H4 (cell line): ENCODE data around the gene TRMT10B. TPM values are rescaled to one million over a fixed set of nuclear protein-coding genes. Genes with fewer than 3 reads are reported as not detected.
A peak's percentile ranks its signal among the peaks of the same experiment; 100 is the strongest.

ENCODE experiments used
- DNase-seq: peaks from one replicate; pipeline ENCODE4 v3.0.0-alpha.2; 2015; ENCODE audit warnings: low spot score
- total RNA-seq: library from RNA; depleted of rRNA; stranded (reverse); fragments of >200 nt; shearing (Covaris generic); gene quantifications from 2 replicates; pipeline ENCODE4 v1.2.3, GENCODE V29; 2014; rRNA removed

TRMT10B gene
- 1.3 and 1.5 TPM in 2 replicates for total RNA-seq

GRCh38 chr9:37753489-37754190 is at the start of gene TRMT10B:
TRMT10B (plus strand) TSS chr9:37753805; CDS start chr9:37761932, 8,127 bp downstream.
- DNase-seq = peak; percentile 73

DNA sequence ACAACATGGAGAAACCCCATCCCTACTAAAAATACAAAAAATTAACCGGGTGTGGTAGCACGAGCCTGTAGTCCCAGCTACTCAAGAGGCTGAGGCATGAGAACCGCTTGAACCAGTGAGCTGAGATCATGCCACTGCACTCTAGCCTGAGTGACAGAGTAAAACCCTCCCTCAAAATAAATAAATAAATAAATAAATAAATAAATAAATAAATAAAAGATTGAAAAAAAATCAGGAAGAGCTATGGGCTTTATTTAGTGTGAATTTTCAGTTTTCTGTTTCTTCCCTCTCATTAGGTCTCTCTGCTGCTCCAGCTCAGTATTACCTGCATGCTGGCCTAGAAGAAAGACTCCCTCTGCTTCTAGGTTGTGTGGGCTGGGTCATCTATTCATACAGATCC is 47.8 kb upstream of the TRMT10B start:
- DNase-seq = no peak

DNA sequence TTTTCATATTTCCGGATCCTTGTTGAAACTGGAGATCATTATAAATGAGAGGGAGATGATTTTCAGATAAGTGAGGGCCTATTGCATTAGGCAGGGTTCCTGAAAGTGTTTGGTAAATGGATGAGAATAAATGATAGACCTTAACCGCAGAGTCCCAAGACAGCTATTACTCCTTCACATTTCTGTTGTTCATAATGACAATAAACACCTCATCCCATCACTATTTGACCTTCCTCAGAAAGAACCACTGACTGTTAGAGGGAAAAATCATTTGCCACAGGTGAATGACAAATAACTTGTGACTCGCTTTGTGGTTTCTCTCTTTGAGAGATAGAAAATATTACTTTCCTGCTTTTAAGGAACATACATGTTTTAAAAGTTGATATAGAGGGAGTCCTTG is 47.3 kb upstream of the TRMT10B start:
- no peak for DNase-seq

DNA sequence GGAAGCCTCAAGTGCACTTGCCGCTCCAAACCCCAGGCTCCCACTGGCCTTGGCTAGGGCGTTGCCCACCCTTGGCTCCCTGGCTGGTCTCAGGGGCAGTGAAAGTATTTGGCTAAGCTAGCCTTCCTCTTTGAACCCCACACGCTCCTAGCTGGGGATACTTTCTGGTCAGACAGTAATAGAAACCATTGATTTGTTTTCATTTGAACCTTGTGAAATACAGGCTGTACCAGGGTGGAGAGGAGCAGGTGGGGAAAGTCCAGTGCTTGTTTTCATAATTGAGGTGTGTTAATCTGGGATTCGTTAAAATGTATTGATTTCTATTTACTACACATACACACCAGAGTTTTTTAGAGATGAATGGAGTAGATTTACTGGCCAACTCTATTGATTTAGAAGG is 45.9 kb upstream of the TRMT10B start:
- DNase-seq = no peak

DNA sequence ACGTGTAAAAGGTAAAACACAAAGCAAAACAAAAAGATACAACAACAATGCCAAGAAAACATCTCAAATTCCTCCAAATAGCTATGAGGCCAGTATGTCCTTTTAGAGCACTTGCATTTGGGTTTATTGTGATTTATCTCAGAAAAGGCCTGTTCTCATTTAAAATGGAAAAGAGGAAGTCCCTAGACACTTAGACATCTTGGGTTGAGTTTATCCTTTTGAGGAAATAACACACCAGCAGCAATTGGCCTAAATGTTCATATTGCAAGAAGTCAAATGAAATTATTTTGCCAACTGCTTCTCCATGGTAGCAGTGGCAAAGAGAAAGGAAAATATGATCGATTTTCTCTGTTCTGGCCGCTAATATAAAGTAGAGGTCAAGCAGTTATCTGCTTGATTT is 43.6 kb upstream of the TRMT10B start:
- DNase-seq = no peak

DNA sequence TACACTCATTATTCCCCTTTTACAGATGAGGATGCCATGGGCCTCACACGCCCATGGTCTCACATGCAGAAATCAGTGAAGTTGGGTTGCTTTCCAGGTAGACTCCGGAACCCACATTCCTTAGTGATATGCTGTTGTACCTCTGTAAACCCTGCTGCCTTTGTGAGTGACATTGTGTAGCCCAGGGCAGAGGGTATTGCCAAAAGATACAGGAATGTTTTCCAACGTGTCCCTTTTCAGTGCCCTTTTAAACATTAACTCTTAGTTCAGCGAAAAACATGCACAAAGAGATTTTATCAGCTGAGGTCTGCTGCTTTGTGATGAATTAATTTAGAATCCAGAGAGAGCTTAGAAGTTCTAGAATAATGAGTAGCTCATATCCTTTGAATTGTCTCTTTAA is 38.3 kb upstream of the TRMT10B start:
- DNase-seq = no peak

DNA sequence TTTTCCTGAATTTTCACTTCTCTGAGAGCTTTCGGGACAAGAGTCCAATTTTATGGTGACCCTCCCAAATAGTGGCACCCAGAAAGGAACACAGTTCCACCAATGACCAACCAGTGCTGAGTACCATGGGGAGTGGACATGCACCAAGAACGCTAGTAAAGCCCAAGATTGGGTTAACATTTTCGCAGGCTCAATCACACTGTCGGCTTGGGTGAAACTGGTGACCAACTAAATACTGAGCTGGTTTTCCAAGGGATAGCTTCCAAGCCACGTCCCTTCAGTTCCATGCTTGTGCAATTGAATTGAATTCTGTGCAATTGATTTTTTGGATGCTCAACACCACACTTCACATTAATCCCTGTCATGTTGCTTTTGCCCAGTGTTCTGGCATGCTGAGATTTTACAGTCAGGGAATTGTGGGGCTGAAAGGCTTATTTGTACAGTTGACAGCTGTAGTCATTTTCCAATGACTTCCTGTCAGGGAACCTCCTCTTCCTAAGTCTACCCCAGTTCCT is 37.6 kb upstream of the TRMT10B start:
- DNase-seq = no peak

- no peak for DNase-seq
Measured at GRCh38 chr9:37719526-37719925, 34.1 kb upstream of the TRMT10B start.

GRCh38 chr9:37727013-37727412 is 26.6 kb upstream of the TRMT10B start:
- DNase-seq = no peak

DNA sequence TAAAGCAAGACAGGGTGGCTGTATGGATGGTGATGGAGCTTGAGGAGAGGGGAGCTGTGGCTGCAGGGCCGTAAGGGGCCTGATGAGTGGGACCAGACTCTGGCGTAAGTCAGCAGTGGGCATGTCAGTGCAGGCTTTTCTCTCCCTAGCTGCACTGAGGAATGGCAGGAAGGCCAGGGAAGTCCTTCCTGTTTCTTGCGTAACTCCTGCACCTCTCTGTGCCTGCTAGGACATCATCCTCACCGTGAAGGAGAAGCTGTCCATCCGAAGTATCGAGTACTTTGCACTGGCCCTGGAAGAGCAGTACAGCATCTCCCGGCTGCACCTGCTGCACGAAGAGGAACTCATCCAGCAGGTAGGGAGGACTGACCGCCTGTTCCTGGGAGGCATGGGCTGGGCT is 24.1 kb upstream of the TRMT10B start:
- DNase-seq = no peak

- DNase-seq = no peak
Measured at GRCh38 chr9:37730256-37730655, 23.3 kb upstream of the TRMT10B start.

DNA sequence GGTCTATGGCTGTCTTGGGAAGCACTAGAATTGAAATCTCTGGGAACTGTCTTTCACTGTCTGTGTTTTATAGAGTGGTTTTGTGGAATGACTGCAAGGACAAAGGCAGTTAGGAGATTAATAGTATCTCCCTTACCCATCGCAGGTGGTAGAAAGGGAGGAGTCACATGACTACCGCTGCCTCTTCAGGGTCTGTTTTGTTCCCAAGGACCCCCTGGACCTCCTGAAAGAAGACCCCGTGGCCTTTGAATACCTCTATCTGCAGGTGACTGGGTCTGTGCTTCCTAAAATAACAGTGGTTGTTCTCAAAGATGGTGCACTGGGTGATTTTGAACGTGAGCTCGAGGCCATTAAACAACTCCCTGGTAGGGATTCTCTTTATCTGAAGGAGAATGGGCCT is 22.8 kb upstream of the TRMT10B start:
- no peak for DNase-seq

DNA sequence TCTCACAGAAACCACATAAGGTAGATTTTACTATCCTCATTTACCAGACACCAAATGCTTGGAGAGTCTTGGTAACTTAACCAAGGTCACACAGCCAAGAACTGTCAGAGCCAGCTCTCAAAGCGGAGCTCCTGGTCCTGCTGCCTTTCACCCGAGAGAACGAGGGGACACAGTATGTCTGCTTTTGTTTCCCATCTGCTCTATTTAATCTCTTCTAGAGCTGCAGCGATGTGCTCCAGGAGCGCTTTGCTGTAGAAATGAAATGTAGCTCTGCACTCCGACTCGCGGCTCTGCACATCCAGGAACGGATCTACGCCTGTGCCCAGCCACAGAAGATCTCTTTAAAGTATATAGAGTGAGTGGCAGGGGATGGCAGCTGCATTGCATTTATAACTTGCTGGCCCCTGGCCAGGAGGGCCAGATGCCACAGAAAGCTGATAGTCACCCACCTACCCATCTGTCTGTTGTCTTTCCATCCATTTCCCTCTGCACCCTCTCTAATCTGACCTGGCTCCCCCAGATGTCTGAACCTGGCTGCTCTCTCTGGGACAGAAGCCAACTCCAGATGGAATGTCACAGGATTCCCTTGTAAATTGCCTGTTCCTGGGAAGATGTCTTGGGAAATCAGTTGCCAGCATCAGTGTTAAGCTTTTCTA is 21.4 kb upstream of the TRMT10B start:
- no peak for DNase-seq

DNA sequence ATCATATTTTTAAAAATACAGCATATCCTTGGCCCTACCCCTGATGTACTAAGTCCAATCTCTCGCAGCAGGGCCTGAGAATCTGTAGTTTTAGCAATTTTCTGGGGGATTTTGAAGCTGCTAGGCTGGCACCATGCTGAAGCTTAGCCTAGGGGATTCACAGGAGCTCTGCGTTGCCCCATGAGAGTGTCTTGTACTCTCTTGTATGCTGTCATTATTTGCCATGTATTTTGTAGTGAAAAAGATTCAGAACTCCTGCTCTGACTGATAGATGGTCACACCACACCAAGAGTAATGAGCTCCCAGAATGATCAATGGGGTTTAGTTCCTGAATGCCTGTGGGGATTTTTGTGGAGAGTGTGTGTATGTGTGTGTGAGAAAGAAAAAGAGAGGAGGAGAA is 20.7 kb upstream of the TRMT10B start:
- DNase-seq = no peak

DNA sequence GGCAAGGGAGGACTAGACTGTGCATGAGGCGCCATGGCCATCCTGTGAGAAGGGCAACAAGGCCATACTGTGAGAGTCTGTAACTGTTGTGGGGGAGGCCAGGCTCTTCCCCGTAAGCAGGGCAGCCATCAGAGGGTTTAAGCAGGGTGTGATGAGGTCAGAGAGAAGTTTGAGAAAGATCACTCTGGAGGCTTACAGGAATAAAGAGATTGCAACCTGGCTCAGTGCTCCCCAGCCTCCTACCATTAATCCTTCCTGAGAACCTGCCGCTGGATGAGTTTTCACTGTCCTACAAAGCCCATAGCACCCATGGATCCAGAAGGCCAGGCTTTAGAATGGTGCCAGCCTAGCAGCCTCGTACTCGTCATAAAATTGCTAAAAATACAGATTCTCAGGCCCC is 14.4 kb upstream of the TRMT10B start:
- no peak for DNase-seq

GRCh38 chr9:37740128-37740527 is 13.5 kb upstream of the TRMT10B start:
- DNase-seq = no peak

- no peak for DNase-seq
Measured at GRCh38 chr9:37740631-37741328, 12.8 kb upstream of the TRMT10B start.

DNA sequence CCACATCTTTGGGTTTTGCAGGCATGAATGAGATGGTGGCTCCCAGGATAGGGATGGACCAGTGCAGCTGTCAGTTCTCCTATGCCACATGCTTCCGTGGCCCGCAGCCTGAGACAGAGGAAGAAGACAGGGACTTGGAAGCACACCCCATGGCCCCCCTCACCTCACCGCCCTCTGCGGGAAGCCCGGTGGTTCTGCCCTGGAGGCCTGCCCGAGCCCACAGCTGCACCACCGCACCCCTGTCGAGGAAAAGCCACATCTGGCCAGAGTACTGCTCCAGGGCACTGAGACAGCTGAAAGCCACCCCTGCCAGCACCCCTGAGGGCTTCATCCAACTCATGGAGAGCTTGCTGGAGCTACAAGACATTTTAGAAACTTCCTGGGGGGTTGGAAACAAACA is 7.6 kb upstream of the TRMT10B start:
- no peak for DNase-seq

GRCh38 chr9:37746448-37747270 is 6.9 kb upstream of the TRMT10B start:
- DNase-seq = peak; percentile 68

DNA sequence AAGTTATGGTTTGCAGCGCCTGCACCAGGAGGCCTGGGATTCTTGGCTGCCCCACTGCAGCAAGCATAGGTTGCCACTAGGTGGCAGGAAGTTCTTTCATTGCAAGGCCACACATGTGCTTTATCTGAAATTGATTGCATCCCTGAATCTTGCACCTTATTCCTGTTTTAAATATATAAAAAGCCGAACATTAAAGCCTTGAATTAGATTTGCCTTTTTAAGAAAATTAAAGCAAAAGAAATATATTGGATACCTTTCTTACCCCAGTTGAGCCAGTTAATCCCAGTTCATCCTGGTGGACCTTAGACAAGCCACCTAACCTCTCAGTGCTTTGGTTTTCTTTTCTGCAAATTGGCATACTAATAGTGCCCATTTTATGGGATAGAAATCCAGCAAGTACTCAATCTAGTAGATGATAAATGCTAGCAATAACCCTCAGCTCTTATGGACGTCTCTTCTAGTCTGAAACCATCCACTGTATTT is 6.3 kb upstream of the TRMT10B start:
- DNase-seq = peak; percentile 75

GRCh38 chr9:37749129-37749528 is 4.5 kb upstream of the TRMT10B start:
- DNase-seq = no peak

DNA sequence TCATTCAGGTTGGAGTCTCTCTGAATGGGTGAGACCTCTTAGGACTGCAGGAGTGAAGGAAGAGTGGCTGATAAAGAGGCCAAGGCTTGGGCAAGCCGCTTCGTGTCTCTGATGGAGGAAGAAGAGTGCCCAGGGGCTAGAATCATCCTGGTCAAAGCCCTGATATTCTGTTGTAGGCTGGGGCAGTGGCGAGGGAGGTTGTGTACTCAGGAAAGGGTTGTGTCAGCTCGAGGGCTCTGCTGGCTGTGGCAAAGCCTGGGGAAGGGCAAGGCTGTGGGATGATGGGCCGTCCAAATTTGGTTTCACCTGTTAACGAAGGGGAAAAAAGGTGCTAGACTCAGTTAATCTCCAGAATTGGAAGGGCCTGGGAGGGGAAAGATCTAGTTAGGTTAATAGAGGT is 2.4 kb upstream of the TRMT10B start:
- DNase-seq = no peak
